ENCODE results near the gene BORCS5. TPM values are rescaled to one million over a fixed set of nuclear protein-coding genes. Genes with fewer than 3 reads are reported as not detected.
A peak's percentile ranks its signal among the peaks of the same experiment; 100 is the strongest.

The BORCS5 gene
- total and polyA plus RNA-seq, 2 of the 8 experiments (the other 6 are each of a cell fraction or from before 2014, with no cell fraction given): 8.3 to 17.4 TPM

DNA sequence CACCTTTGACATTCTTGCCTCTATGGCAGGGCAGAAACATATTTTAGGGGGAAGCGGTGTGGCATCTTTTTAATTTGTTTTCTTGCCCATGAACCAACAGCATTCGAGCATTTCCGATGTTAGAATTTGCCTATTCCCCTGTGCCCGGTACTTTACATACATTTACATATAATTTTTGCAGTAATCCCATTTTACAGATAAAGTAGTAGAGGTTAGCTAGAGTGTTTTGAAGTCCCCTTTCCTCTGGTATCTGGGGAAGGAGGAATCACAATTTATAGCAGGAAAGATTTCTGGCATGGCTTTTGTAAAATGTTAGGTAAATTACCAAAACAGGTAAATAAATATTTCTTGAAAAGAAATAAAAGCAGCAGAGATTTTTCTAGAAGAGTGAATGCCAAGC is 1.6 kb downstream of the BORCS5 start:
- Histone ChIP-seq H2BK15ac (ENCODE audit: low read length) (no peak overlapping the region), H2BK20ac (ENCODE audit: low read length) (no peak overlapping the region), H3K36me3 (ENCODE audit: control insufficient read depth in 2 of 4, insufficient read depth in 4 of 4, low read length in 3 of 4) (peaks cover 0 to 5% (median under 1%) of the 10 kb centered on the region in 4 experiments; a peak in 1 of 8 replicates), H3K18ac (ENCODE audit: extremely low read depth, low read length) (no peak overlapping the region), H4K91ac (replicated peaks; ENCODE audit: insufficient read length, low read length) (no peak overlapping the region), H2AFZ (ENCODE audit: low read length) (no peak overlapping the region), H3K4me1 (replicated peaks in 1 of 4; ENCODE audit: control insufficient read depth in 3 of 4, insufficient read depth in 4 of 4, low read length in 3 of 4) (peaks cover 0 to 6% (median 2%) of the 10 kb centered on the region in 4 experiments; a peak in 3 of 7 replicates), H3K23me2 (ENCODE audit: low read depth, low read length) (peaks cover 7% of the 10 kb centered on the region; the same call in 1 of the 2 replicates), H3K56ac (replicated peaks; ENCODE audit: insufficient read length, low read depth, low read length) (no peak overlapping the region), H3K79me2 (ENCODE audit: control insufficient read depth in 1 of 2, insufficient read depth in 2 of 2, low read length in 2 of 2) (peaks cover 0 to 10% of the 10 kb centered on the region in 2 experiments; a peak in 2 of 4 replicates), H3K14ac (ENCODE audit: insufficient read length) (no peak overlapping the region), H3K27me3 (replicated peaks in 1 of 4; ENCODE audit: control insufficient read depth in 3 of 4, extremely low read depth in 1 of 4, insufficient read depth in 3 of 4, low read length in 3 of 4) (no peaks in the 10 kb centered on the region), H3K4ac (replicated peaks; ENCODE audit: insufficient read length, low read depth, low read length) (no peak overlapping the region), H3K9ac (replicated peaks in 1 of 4; ENCODE audit: extremely low read depth in 1 of 4, low read depth in 3 of 4, low read length in 3 of 4) (no peak overlapping the region), H4K5ac (ENCODE audit: insufficient read length, low read depth, low read length) (no peak overlapping the region), H2AK5ac (ENCODE audit: low read depth, low read length) (no peak overlapping the region), H3K27ac (ENCODE audit: low read depth, low read length) (no peak overlapping the region), H3K23ac (ENCODE audit: insufficient read length) (no peak overlapping the region), H2BK12ac (ENCODE audit: low read depth, low read length) (no peak overlapping the region), H4K8ac (ENCODE audit: extremely low read depth, insufficient read depth, low read length) (no peak overlapping the region), H2BK5ac (ENCODE audit: low read depth, low read length) (no peak overlapping the region), H4K20me1 (replicated peaks in 1 of 2; ENCODE audit: control insufficient read depth in 1 of 2, insufficient read depth in 2 of 2, low read length in 2 of 2) (no peaks in the 10 kb centered on the region), H3K79me1 (ENCODE audit: low read depth, low read length) (no peaks in the 10 kb centered on the region; the same call in 1 of the 2 replicates), H2BK120ac (replicated peaks; ENCODE audit: low read depth, low read length) (no peak overlapping the region), H3K4me3 (ENCODE audit: extremely low read depth in 1 of 4, insufficient read depth in 2 of 4, low read depth in 3 of 4, low read length in 4 of 4) (peak overlapping the region in 1 of 4 experiments; percentile 83; a peak in 2 of 8 replicates), H3K9me3 (ENCODE audit: insufficient read depth in 2 of 2, low read depth in 1 of 2, low read length in 1 of 2) (no peaks in the 10 kb centered on the region), H3K4me2 (ENCODE audit: insufficient read depth in 1 of 2, low read depth in 2 of 2, low read length in 2 of 2) (peak overlapping the region; percentile 86 to 98; a peak in 1 of 4 replicates)
- WGBS, 2 experiments (ENCODE audit: extremely low coverage in 1 of 2, insufficient coverage in 1 of 2, insufficient read length in 1 of 2, insufficient replicate concordance in 2 of 2, low coverage in 1 of 2, low lambda C conversion rate in 2 of 2, missing lambda C conversion rate in 1 of 2): 95% methylated on average over 4 of the region's 4 CpGs; no CpG with 5 or more reads in 1 of the 2 experiments
- FAIRE-seq (no peak), DNase-seq (ENCODE audit: low read depth in 1 of 2, low spot score in 2 of 2) (no peak)
- TF ChIP-seq E2F6 (IDR thresholded peaks at IDR 0.05) (no peak), RBBP5 (IDR thresholded peaks at IDR 0.05; ENCODE audit: borderline replicate concordance, low read depth, low read length) (no peak), TBP (IDR thresholded peaks at IDR 0.05; ENCODE audit: low read depth, low read length) (no peak), SP1 (IDR thresholded peaks at IDR 0.05; ENCODE audit: low read depth, low read length) (no peak), SAP30 (IDR thresholded peaks at IDR 0.05; ENCODE audit: insufficient read depth, insufficient replicate concordance, low read length) (no peak), SRF (IDR thresholded peaks at IDR 0.05; ENCODE audit: low read depth, low read length) (no peak), POLR2A (IDR thresholded peaks at IDR 0.05; ENCODE audit: control extremely low read depth in 1 of 2, low read depth in 2 of 2, low read length in 2 of 2) (no peak)
- POLR2A ChIA-PET (ENCODE audit: partially characterized antibody): interaction anchor here (0.6 to 2.9 kb wide), 5 partner anchors 9 to 365 kb away, joined by 3 to 10 read pairs (median 10); partner anchors contain the start of gene LRP6
- CTCF ChIA-PET (ENCODE audit: partially characterized antibody): interaction anchor here (0.9 to 3.8 kb wide), 6 partner anchors 17 to 379 kb away, joined by 3 to 24 read pairs (median 6); no protein-coding TSS in a partner anchor
